H1 (cell line): ENCODE measurements around the gene RUVBL1.

ENCODE experiments used
- CBX5 ChIP-seq: fragments of 300-800, 300-1000 bp; sonication (generic); IDR thresholded peaks from 2 replicates; pipeline ENCODE4 v1.7.1; 2016; ENCODE audit warnings: antibody characterized with exemption, low read length, low read depth
- CTCF ChIP-seq, 3 experiments: IDR thresholded peaks; 1 replicate in 2 of 3; 2 replicates in 1 of 3; pipeline versions ENCODE4 v1.5.1 to v1.6.1; 2011; ENCODE audit warnings: low read length in 3 of 3, mild to moderate bottlenecking in 3 of 3, inconsistent platforms in 2 of 3, low read depth in 1 of 3, moderate library complexity in 1 of 3; ENCODE audit not compliant: insufficient read depth in 1 of 3; ENCODE audit errors: control extremely low read depth in 1 of 3
- EZH2 ChIP-seq: fragments of 200-600 bp; sonication (generic); IDR thresholded peaks from 2 replicates; pipeline ENCODE4 v1.7.1; 2012; ENCODE audit warnings: low read depth, mild to moderate bottlenecking, moderate library complexity, low read length, inconsistent platforms; ENCODE audit not compliant: severe bottlenecking
- JUN ChIP-seq: IDR thresholded peaks from 2 replicates; pipeline ENCODE4 v1.6.1; 2011; ENCODE audit warnings: low read depth, mild to moderate bottlenecking, improper control_type of control experiment, low read length
- KDM1A ChIP-seq: fragments of 200-600, 300-600 bp; sonication (generic); IDR thresholded peaks from 2 replicates; pipeline ENCODE4 v1.7.1; 2016; ENCODE audit warnings: mild to moderate bottlenecking, low read length, borderline replicate concordance
- POLR2A ChIP-seq, 2 experiments: IDR thresholded peaks; 1 replicate in 1 of 2; 2 replicates in 1 of 2; pipeline ENCODE4 v1.6.1; 2011; ENCODE audit warnings: low read depth in 2 of 2, low read length in 2 of 2, mild to moderate bottlenecking in 2 of 2; ENCODE audit errors: control extremely low read depth in 1 of 2
- POLR2AphosphoS5 ChIP-seq: IDR thresholded peaks from 2 replicates; pipeline ENCODE4 v1.6.1; 2011; ENCODE audit warnings: low read depth, low read length
- SIN3A ChIP-seq, 2 experiments: IDR thresholded peaks in 1 of 2; conservative IDR thresholded peaks in 1 of 2; 2 replicates each; pipeline ENCODE4 v1.6.1; 2011 to 2012; ENCODE audit warnings: low read length in 2 of 2, improper control_type of control experiment in 1 of 2, low read depth in 1 of 2, mild to moderate bottlenecking in 1 of 2
- SRF ChIP-seq: IDR thresholded peaks from 2 replicates; pipeline ENCODE4 v1.6.1; 2011; ENCODE audit warnings: mild to moderate bottlenecking, low read depth, low read length, moderate library complexity
- USF2 ChIP-seq: IDR thresholded peaks from 2 replicates; pipeline ENCODE4 v1.6.1; 2011; ENCODE audit warnings: low read length, improper control_type of control experiment
- YY1 ChIP-seq: IDR thresholded peaks from 2 replicates; pipeline ENCODE4 v1.6.1; 2011; ENCODE audit warnings: low read depth, mild to moderate bottlenecking, low read length
- TF ChIP-seq, protein P1 (sequence below): IDR thresholded peaks from 2 replicates; pipeline ENCODE4 v1.6.1; 2011; ENCODE audit warnings: low read depth, mild to moderate bottlenecking, low read length; ENCODE audit not compliant: insufficient read depth

GRCh38 chr3:128062033-128062745 lies 61.4 kb downstream of the RUVBL1 start:
- TF ChIP-seq YY1 = no peak
- TF ChIP-seq POLR2AphosphoS5 = no peak
- TF ChIP-seq, protein P1, sequence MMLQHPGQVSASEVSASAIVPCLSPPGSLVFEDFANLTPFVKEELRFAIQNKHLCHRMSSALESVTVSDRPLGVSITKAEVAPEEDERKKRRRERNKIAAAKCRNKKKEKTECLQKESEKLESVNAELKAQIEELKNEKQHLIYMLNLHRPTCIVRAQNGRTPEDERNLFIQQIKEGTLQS = no peak
- no peak for TF ChIP-seq SIN3A (conservative IDR thresholded peaks at IDR 0.05 in 1 of 2, IDR thresholded peaks at IDR 0.05 in 1 of 2; ENCODE audit: low read depth in 1 of 2, low read length in 2 of 2)
- no peak for TF ChIP-seq JUN
- TF ChIP-seq POLR2A (IDR thresholded peaks at IDR 0.05; ENCODE audit: control extremely low read depth in 1 of 2, low read depth in 2 of 2, low read length in 2 of 2) = no peak
- TF ChIP-seq EZH2 = no peak
- TF ChIP-seq CTCF (IDR thresholded peaks at IDR 0.05; ENCODE audit: control extremely low read depth in 1 of 3, insufficient read depth in 1 of 3, low read depth in 1 of 3, low read length in 3 of 3) = no peak
- TF ChIP-seq USF2 = no peak
- no peak for TF ChIP-seq SRF
- TF ChIP-seq CBX5 = no peak
- TF ChIP-seq KDM1A = no peak
